T follicular helper cell (primary cell): ENCODE results near the gene GSTM1.

Experiments used
- DNase-seq: peaks from one replicate; pipeline ENCODE4 v3.0.0-alpha.2; 2020; ENCODE audit warnings: low read depth

Gene GSTM1

GRCh38 chr1:109726728-109727373, 39.2 kb downstream of the GSTM1 start:
- no peak for DNase-seq

GRCh38 chr1:109728870-109729269, 41.3 kb downstream of the GSTM1 start:
- no peak for DNase-seq

GRCh38 chr1:109730666-109731065, 43.0 kb downstream of the GSTM1 start:
- DNase-seq = no peak

- DNase-seq = no peak
These were observed 44.8 kb downstream of the GSTM1 start for GRCh38 chr1:109732390-109732881.

- DNase-seq = no peak
These were observed 45.7 kb downstream of the GSTM1 start for GRCh38 chr1:109733236-109733870.

GRCh38 chr1:109739738-109740614, 52.4 kb downstream of the GSTM1 start:
- peak; percentile 80 for DNase-seq

GRCh38 chr1:109740615-109741373, 53.2 kb downstream of the GSTM1 start, which contains the start of gene GSTM3:
GSTM3 (minus strand) TSS chr1:109741038; CDS start chr1:109740287, 751 bp downstream.
- DNase-seq = no peak
